ENCODE measurements around the gene SRGAP2C.
"Not testable (repeated sequence)": the region's sequence is repeated elsewhere in the genome, so short reads cannot be mapped to it uniquely, and the experiment has no call there.

The SRGAP2C gene

DNA sequence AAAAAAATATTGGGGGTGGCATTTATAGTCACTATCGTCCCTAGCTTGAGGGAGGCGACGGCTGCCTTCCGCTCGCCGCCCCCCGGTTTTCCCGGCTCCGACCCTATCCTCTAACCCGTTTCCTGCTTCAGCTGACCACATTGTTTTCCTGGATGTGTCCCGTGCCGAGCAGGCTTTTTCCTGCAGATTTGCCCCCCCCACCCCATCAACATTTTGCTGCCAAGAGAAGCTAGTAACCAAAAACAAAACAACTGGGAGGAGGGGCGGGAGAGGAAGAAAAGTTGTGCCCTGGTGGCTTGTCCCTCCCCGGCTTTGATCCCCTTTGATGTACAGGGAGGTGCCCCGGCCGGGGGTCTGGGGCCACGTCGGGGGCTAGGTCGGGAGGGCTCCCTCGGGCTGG is 1.4 kb downstream of the SRGAP2C start:
- DNase-seq (ENCODE audit: low read depth in 2 of 2): not testable (repeated sequence)

- not testable (repeated sequence) for DNase-seq (ENCODE audit: low read depth in 2 of 2)
Measured at GRCh38 chr1:121187914-121188313, 3.1 kb downstream of the SRGAP2C start.

GRCh38 chr1:121192512-121192911 is 7.7 kb downstream of the SRGAP2C start:
- not testable (repeated sequence) for DNase-seq (ENCODE audit: low read depth in 2 of 2)

DNA sequence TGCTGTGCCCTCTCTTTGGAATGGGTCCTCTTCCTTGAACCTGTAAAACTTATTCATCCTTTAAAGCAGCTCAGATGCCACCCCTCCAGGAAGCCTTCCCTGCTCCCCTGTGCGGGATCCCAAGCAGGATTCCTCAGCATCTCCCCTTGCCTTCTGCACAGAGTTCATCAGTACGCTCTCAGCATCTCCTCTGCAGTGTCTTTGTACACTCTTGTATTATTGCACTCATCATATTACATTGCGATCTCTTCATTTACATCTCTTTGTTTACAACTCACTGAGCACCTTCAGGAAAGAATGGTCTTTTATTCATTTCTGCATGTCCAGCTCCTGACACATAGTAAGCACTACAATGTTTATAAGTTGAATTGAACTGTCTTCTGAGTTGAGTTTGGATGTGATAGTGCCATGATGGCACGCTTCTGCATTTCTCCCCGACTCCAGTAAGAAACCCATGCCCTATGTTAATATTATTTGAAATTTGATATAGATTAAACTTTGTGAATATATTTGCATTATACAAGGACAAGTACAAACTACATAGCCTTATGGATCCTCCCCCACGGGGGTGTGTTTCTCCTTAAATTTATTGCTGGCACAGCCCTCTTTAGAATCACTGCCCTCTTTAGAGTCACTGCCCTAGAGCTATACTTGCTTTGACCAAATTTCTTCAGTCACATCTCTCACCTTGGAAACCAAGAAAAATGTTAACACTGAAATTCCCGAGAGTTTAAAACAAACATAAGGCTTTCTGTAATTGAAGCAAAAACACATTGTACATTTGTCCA is 12.5 kb downstream of the SRGAP2C start:
- not testable (repeated sequence) for DNase-seq (ENCODE audit: low read depth in 2 of 2)

DNA sequence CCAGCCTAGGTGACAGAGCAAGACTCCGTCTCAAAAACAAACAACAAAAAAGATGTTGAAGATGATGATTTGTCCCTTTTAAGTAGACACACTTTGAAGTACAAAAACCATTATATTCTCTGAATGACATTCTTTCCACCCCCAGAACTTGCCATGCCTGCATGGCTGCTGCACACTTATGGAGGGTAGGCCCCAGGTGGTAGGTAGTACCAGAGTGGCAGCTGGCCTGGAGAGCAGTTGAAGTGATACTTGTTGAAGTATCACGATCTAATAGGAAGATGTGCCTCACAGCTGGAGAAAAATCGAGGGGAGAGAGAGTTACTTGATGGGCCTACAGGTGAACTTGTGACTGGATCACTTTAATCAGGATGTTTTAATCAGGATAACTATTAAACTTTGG is 15.0 kb downstream of the SRGAP2C start:
- not testable (repeated sequence) for DNase-seq (ENCODE audit: low read depth in 2 of 2)

DNA sequence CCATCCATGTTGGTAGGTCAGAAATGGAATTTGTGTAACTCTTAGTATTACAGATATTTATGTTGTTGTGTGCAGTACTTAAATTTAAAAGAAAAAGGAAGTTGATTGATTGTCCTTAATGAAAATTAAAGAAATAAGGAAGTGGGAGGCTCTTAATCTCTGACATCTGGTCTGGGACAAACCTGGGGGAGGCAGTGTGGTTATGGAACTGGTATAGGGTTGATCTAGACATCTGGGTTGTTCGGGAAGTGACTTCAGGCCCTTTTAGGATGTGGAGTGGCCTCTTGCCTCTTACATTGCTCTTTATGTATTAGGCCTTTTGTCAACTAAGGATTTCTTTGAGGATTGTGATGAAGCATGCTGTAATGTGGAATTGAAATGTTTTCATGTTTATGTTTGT is 15.5 kb downstream of the SRGAP2C start:
- DNase-seq (ENCODE audit: low read depth in 2 of 2): not testable (repeated sequence)

DNA sequence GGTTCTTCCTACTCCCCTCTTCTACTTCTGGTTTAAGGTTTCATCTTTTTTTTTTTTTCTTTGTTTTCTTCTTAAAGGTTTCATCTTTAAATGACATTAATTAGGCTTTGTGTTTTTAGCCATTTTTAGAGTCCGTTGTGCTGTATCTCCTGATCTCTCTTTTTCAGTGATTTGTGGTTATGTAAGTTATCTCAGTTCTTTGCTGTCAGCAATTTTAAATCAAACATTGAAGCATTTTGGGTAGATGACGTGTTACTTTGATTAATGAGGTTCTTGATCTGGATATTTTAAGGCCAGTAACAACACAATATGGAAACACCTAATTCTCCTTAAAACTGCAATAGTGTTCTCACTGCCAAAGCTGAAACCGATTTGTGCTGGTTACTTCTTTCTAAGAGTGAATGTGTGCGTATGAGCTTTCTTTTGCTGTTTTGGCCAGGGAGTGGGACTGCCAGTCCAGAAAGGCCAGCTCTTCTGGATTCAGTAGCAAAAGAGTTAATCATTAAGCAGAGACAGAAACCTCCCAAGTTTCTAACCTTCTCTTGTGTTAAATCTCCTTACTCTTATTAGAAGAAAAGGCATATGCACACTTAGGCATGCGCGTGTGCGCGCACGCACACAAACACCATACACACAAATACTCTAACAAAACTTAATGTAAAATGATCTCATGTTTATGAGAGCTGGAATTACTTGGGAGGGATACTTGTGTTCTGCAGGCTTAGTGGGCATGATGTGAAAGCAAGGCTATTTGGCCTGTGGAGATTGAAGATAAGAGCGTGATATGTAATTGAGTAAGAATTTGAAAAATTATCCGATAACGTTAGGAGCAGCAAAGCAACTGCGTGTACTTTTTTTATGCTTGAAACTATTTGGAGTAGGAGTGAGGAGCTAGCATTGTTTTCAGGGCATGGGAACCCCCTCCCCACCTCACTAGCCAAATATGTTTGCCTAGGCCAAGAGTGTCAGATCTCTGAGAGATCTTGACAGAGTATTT is 16.5 kb downstream of the SRGAP2C start:
- not testable (repeated sequence) for DNase-seq (ENCODE audit: low read depth in 2 of 2)

GRCh38 chr1:121202986-121203385 is 18.2 kb downstream of the SRGAP2C start:
- not testable (repeated sequence) for DNase-seq (ENCODE audit: low read depth in 2 of 2)

GRCh38 chr1:121205786-121206711 is 21.3 kb downstream of the SRGAP2C start:
- DNase-seq (ENCODE audit: low read depth in 2 of 2): not testable (repeated sequence)

GRCh38 chr1:121207328-121207727 is 22.6 kb downstream of the SRGAP2C start:
- DNase-seq (ENCODE audit: low read depth in 2 of 2): not testable (repeated sequence)

DNA sequence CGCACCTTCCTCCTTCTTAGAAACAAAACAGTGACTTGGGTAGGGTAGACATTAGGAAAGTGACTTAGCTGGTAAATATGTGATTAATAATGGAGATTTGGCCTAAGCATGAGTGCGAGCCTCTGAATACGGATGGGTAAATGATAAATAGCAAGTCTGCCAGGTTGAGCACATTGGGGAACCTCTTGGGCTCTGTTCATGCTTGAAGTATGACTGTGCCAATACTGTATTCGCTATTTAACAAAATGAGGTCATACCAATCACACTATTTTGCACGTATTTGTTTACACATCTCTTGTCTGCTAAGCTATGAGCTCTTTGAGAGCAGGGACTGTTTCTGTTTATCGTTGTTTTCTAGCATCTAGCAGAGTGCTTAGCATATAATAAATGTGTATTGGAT is 23.6 kb downstream of the SRGAP2C start:
- DNase-seq (ENCODE audit: low read depth in 2 of 2): not testable (repeated sequence)

- not testable (repeated sequence) for DNase-seq (ENCODE audit: low read depth in 2 of 2)
Measured at GRCh38 chr1:121210778-121211177, 26.0 kb downstream of the SRGAP2C start.

- not testable (repeated sequence) for DNase-seq (ENCODE audit: low read depth in 2 of 2)
Measured at GRCh38 chr1:121213491-121213890, 28.7 kb downstream of the SRGAP2C start.

DNA sequence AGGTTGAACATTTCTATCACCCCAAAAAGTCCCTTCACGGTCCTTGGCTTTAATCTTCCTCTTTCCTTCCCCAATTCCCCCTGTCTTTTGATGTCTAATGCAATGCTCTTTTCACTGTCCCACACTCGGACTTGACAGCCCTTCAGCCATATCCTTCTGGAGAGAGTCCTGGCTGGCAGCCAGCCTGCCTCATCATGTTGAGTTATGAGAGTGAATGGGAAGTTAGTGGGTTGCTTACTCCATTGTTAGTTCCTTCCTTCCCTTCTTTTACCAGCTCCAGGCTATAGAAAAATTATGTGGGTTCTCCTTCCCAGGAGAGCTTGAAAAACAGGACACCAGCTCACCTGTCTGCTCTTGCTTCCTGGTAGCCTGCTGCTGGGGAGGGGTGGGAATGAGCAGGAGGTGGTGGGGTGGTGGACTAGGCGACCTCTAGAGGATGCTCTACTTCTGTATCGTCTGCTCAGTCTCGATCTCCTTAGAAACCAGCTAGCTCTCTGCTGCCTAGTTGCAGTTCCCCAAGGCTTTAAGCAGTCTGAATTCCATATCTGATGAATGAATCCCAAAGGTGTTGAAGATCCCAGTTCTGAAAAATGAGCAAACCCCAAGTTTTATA is 29.9 kb downstream of the SRGAP2C start:
- DNase-seq (ENCODE audit: low read depth in 2 of 2): not testable (repeated sequence)

DNA sequence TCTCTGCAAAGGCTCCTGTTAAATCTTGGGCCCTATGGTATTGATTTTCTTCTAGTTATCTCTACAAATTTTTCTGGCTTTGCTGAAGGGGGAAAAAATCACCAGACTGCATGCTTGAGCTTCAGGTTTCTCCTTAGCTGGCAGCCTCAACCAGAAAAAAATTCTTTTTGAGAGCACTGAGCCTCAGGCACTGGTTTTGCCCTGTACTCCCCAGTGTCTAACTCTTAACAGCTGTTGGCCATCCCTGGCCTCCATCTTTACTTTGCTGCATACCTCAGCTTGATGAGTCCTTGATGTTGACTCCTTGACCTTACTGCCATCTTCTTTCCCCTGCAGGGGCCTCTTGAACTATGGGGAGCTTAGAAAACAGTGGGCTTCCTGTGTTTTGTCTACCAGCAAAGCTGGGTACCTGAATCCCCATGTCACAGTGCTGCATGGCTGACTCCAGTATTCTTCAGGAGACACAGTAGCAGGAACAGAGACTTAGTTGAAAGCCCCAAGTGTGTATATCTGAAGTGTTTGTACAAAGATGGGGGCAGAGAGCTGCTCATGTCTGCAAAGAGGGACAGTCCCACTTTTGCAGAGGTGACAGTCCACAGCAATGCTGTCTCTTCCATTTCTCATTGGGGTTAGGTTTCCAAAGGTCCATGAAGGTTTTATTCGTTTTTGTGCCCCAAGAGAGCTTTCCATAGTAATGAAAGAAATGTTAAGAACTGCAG is 31.1 kb downstream of the SRGAP2C start:
- DNase-seq (ENCODE audit: low read depth in 2 of 2): not testable (repeated sequence)

- DNase-seq (ENCODE audit: low read depth in 2 of 2): not testable (repeated sequence)
Measured at GRCh38 chr1:121216676-121217075, 31.9 kb downstream of the SRGAP2C start.

- not testable (repeated sequence) for DNase-seq (ENCODE audit: low read depth in 2 of 2)
Measured at GRCh38 chr1:121221770-121222169, 37.0 kb downstream of the SRGAP2C start.

- not testable (repeated sequence) for DNase-seq (ENCODE audit: low read depth in 2 of 2)
Measured at GRCh38 chr1:121224714-121225113, 39.9 kb downstream of the SRGAP2C start.

GRCh38 chr1:121226295-121226904 is 41.6 kb downstream of the SRGAP2C start:
- not testable (repeated sequence) for DNase-seq (ENCODE audit: low read depth in 2 of 2)

DNA sequence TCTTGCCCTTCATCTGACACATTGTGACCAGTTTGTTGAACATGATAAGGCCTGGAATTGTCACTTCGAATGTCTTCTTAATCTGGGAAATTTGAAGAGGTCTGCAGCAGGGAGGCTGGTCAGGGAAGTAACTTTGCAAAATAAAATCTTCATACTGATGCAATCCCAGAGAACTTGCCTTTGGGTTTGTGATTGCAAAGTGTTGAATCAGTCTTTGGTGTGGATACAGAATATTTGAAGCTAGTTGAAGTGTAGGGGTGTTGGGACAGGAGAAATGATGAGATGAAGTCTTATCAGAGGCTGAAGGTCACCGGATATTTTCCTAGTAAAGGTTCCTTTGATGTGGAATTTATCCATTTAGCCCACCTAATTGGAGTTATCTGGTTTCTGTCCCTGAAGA is 42.1 kb downstream of the SRGAP2C start:
- DNase-seq (ENCODE audit: low read depth in 2 of 2): not testable (repeated sequence)

Measured in stimulated activated CD4-positive, alpha-beta T cell treated with anti-CD3 and anti-CD28 coated beads, Interleukin-1b, Interleukin-23, amount 100 ng/mL, for 4 hours (primary cell).